Esophagus squamous epithelium (tissue), 4 donors: ENCODE data around the gene SFMBT1.

ENCODE experiments used
- CTCF ChIP-seq, 6 experiments: fragments of 450-650 bp in 4 of 6; fragments of 200-600 bp in 2 of 6; sonication (generic) in 2 of 6; IDR thresholded peaks; one replicate each; pipeline ENCODE4 v1.5.1; 2016 to 2019; ENCODE audit warnings: antibody characterized with exemption in 6 of 6, mild to moderate bottlenecking in 4 of 6, moderate library complexity in 4 of 6
- POLR2A ChIP-seq, 4 donors: fragments of 450-650 bp; IDR thresholded peaks; one replicate each; pipeline ENCODE4 v1.6.1; 2017; ENCODE audit warnings: antibody characterized with exemption in 4 of 4, mild to moderate bottlenecking in 4 of 4, moderate library complexity in 3 of 4

DNA sequence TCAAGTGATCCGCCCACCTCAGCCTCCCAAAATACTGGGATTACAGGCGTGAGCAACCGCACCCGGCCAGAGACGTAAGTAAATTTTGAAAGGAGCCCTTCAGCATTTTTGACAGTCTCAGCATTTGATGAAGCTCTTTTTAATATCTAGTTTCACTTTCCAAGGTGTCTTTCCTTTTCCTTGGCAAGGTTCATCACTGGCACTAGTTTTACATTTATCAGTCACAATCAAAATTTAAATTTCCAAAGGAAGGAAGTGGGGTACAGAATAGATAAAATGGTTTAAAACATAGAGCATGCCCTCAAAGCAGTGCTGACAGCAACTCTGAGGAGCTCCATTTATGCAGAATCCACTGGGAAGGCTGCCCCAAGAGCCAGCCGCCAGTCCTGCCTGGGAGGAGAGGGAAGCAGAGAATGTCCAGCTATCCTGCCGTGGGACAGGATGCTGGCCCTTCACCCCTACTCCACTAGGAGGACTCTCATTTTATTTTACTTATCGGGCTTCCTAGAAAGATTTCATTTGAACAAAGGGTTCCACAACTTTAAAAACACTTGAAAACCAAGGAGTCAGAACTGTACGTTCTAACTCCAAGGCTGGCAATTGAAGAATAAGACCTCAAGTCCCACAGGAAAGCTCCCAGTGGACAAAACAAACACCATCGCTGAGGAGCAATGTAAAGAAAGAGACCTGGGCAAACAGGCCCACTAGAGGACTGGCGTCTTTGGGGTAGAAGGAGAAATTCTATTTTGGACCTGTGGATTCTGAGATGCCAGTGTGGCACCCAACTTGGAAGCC is 9.9 kb downstream of the SFMBT1 start:
- TF ChIP-seq CTCF (IDR thresholded peaks at IDR 0.05) = no peak
- TF ChIP-seq POLR2A (IDR thresholded peaks at IDR 0.05) = no peak
